GM12878 (cell line): ENCODE results near the gene EPHA10. TPM values are rescaled to one million over a fixed set of nuclear protein-coding genes. Genes with fewer than 3 reads are reported as not detected.

Experiments used
- ATAC-seq: fragments of 200-7000 bp; cut with Tn5 transposase; 3 replicates; pipeline ENCODE4 v1.9.1; 2020; ENCODE audit warnings: mild to moderate bottlenecking, moderate library complexity
- BruUV-seq: library from RNA; stranded (reverse); fragments of 400-500 nt; replicated peaks from 2 replicates; lab custom pipeline; 2021; lab: Mats Ljungman, UMichigan
- CTCF ChIA-PET: fragments of 300-600 bp; sonication (Branson Sonifier 250); formaldehyde crosslinking; extraction: SDS; loops from one replicate; lab custom pipeline; 2021; ENCODE audit warnings: inconsistent platforms; lab: Yijun Ruan, JAX
- POLR2A ChIA-PET: fragments of 350-600 bp; formaldehyde crosslinking; extraction: SDS; loops from one replicate; lab custom pipeline; 2021; ENCODE audit warnings: inconsistent platforms; lab: Charles Lee
- RAD21 ChIA-PET: fragments of 300-600 bp; sonication (Branson Sonifier 250); formaldehyde crosslinking; loops from one replicate; lab custom pipeline; 2023; ENCODE audit warnings: antibody characterized with exemption; ENCODE audit not compliant: unreplicated experiment; lab: Charles Lee
- SMC1A ChIA-PET: fragments of 300-600 bp; sonication (Branson Sonifier 250); formaldehyde crosslinking; loops from one replicate; lab custom pipeline; 2023; ENCODE audit not compliant: unreplicated experiment, uncharacterized antibody; lab: Charles Lee
- DNase-seq: peaks from one replicate; pipeline ENCODE4 v3.0.0-alpha.2; 2011; ENCODE audit warnings: low read depth, low spot score
- FAIRE-seq: peaks from 3 replicates; lab custom pipeline; 2011; peaks lifted over from hg19 to GRCh38; lab: Jason Lieb, UNC
- H2AFZ ChIP-seq: 2 replicates; pipeline ENCODE4 v1.6.0; 2011; ENCODE audit warnings: low read depth, low read length, control low read depth; ENCODE audit not compliant: control insufficient read depth
- H3K27ac ChIP-seq: 2 replicates; pipeline ENCODE4 v1.5.1; 2011; ENCODE audit warnings: control low read depth; ENCODE audit not compliant: control insufficient read depth, insufficient read depth
- H3K27me3 ChIP-seq, 2 experiments: replicated peaks in 1 of 2; 2 replicates each; pipeline versions ENCODE4 v1.6.0 to v1.6.1; 2011; ENCODE audit warnings: low read length in 1 of 2; ENCODE audit not compliant: control insufficient read depth in 2 of 2, insufficient read depth in 2 of 2
- H3K36me3 ChIP-seq, 2 experiments: 2 replicates each; pipeline ENCODE4 v1.5.1; 2011; ENCODE audit warnings: low read length in 1 of 2; ENCODE audit not compliant: control insufficient read depth in 2 of 2, insufficient read depth in 2 of 2
- H3K4me1 ChIP-seq: 2 replicates; pipeline ENCODE4 v1.6.1; 2011; ENCODE audit warnings: mild to moderate bottlenecking, low read length, moderate library complexity, mixed read lengths; ENCODE audit not compliant: control insufficient read depth, insufficient read depth
- H3K4me2 ChIP-seq: 2 replicates; pipeline ENCODE4 v1.6.0; 2011; ENCODE audit warnings: control low read depth; ENCODE audit not compliant: control insufficient read depth, insufficient read depth
- H3K4me3 ChIP-seq: fragments of 200-600 bp; sonication (generic); 2 replicates; pipeline ENCODE4 v1.5.1; 2016
- H3K79me2 ChIP-seq: 2 replicates; pipeline ENCODE4 v1.6.0; 2011; ENCODE audit warnings: low read length; ENCODE audit not compliant: control insufficient read depth, insufficient read depth
- H3K9ac ChIP-seq: 2 replicates; pipeline ENCODE4 v1.8.0; 2011; ENCODE audit warnings: low read length, control low read depth, mixed read lengths; ENCODE audit not compliant: control insufficient read depth, insufficient read depth
- H3K9me3 ChIP-seq: replicated peaks from 3 replicates; pipeline ENCODE4 v1.5.1; 2011; ENCODE audit warnings: mild to moderate bottlenecking, low read length; ENCODE audit not compliant: control insufficient read depth, insufficient read depth
- H4K20me1 ChIP-seq: 2 replicates; pipeline ENCODE4 v1.6.0; 2011; ENCODE audit not compliant: control insufficient read depth, insufficient read depth
- BHLHE40 ChIP-seq, 2 experiments: fragments of 450-650 bp in 1 of 2; IDR thresholded peaks; 2 replicates each; pipeline ENCODE4 v1.6.1; 2011 to 2017; ENCODE audit warnings: low read depth in 2 of 2, borderline replicate concordance in 1 of 2, improper control_type of control experiment in 1 of 2, low read length in 1 of 2, mild to moderate bottlenecking in 1 of 2
- CREM ChIP-seq: IDR thresholded peaks from 2 replicates; pipeline ENCODE4 v1.6.1; 2014; ENCODE audit warnings: antibody characterized with exemption, low read depth
- CUX1 ChIP-seq: IDR thresholded peaks from 2 replicates; pipeline ENCODE4 v1.6.1; 2012; ENCODE audit warnings: improper control_type of control experiment, low read depth, low read length; ENCODE audit not compliant: insufficient replicate concordance
- IRF4 ChIP-seq: IDR thresholded peaks from 2 replicates; pipeline ENCODE4 v1.6.1; 2011; ENCODE audit warnings: low read depth, low read length
- MEF2B ChIP-seq: fragments of 450-650 bp; IDR thresholded peaks from 2 replicates; pipeline ENCODE4 v1.6.1; 2018; ENCODE audit warnings: mild to moderate bottlenecking, moderate library complexity; ENCODE audit not compliant: partially characterized antibody, poor library complexity, severe bottlenecking
- RFX5 ChIP-seq: IDR thresholded peaks from 2 replicates; pipeline ENCODE4 v1.6.1; 2011; ENCODE audit warnings: low read depth, low read length, improper control_type of control experiment
- RUNX3 ChIP-seq: IDR thresholded peaks from 2 replicates; pipeline ENCODE4 v1.6.1; 2012; ENCODE audit warnings: low read length, inconsistent platforms
- SMARCA5 ChIP-seq: fragments of 450-650 bp; IDR thresholded peaks from 2 replicates; pipeline ENCODE4 v1.6.1; 2017; ENCODE audit warnings: mild to moderate bottlenecking
- SREBF1 ChIP-seq: IDR thresholded peaks from 2 replicates; pipeline ENCODE4 v1.6.1; 2012; ENCODE audit warnings: mild to moderate bottlenecking, low read length
- STAT3 ChIP-seq: IDR thresholded peaks from 2 replicates; pipeline ENCODE4 v1.6.1; 2011; ENCODE audit warnings: low read depth, low read length, improper control_type of control experiment
- WRNIP1 ChIP-seq: IDR thresholded peaks from 2 replicates; pipeline ENCODE4 v1.6.1; 2011; ENCODE audit warnings: low read depth, low read length, improper control_type of control experiment, borderline replicate concordance
- ZNF384 ChIP-seq: IDR thresholded peaks from 2 replicates; pipeline ENCODE4 v1.6.1; 2012; ENCODE audit warnings: low read depth, mild to moderate bottlenecking, low read length, improper control_type of control experiment, borderline replicate concordance
- WGBS: methylation state at CpG from one replicate; pipeline ENCODE4 v1.1.6; 2016; ENCODE audit warnings: low lambda C conversion rate; ENCODE audit not compliant: insufficient replicate concordance, insufficient coverage; ENCODE audit errors: missing lambda C conversion rate; 5-methylcytosine and 5-hydroxymethylcytosine counted together
- in situ Hi-C: fragments of 300-500 bp; cut with MboI; formaldehyde crosslinking; loops from 9 replicates; pipeline ENCODE4 v1.14.3; 2018; ENCODE audit warnings: mixed read lengths
- intact Hi-C: fragments of 100-400 bp; cut with micrococcal nuclease; formaldehyde crosslinking; loops from one replicate; pipeline ENCODE4 v1.14.2; 2022; ENCODE audit not compliant: unreplicated experiment
- polyA plus RNA-seq, 11 experiments: library from polyadenylated mRNA; depleted of rRNA in 4 of 11; unstranded in 6 of 11; stranded (reverse) in 5 of 11; fragments of >200 nt; fragmentation: Nextera tagmentation in 4 of 11; fragmentation: Illumina TruSeq in 1 of 11; extraction: Ambion mirVana in 4 of 11; extraction: Trizol in 1 of 11; gene quantifications; 1 replicate in 1 of 11; 2 replicates in 10 of 11; pipeline versions ENCODE4 v1.2.1 to v1.2.3, GENCODE V29; 2011 to 2016; ENCODE audit warnings: inconsistent platforms in 2 of 11, missing spikeins in 2 of 11, low read depth in 1 of 11
- total RNA-seq, 4 experiments: library from RNA; depleted of rRNA in 3 of 4; stranded (reverse); fragments of >200 nt in 3 of 4; fragmentation: Illumina TruSeq in 1 of 4; extraction: Trizol in 1 of 4; gene quantifications; 2 replicates each; pipeline versions ENCODE4 v1.2.1 to v1.2.3, GENCODE V29; 2013 to 2021

The EPHA10 gene
- total and polyA plus RNA-seq, 10 of the 15 experiments (the other 5 are each of a cell fraction or from before 2014, with no cell fraction given) = 0.05 to 0.06 TPM; not detected in 8

GRCh38 chr1:37718181-37718900 is 46.6 kb downstream of the EPHA10 start:
- Histone ChIP-seq H2AFZ (no peak overlapping the region), H3K4me3 (no peak overlapping the region), H3K27me3 (no peaks in the 10 kb centered on the region), H3K79me2 (no peaks in the 10 kb centered on the region), H3K4me1 (no peaks in the 10 kb centered on the region), H4K20me1 (no peaks in the 10 kb centered on the region), H3K9me3 (no peaks in the 10 kb centered on the region), H3K4me2 (no peak overlapping the region), H3K9ac (no peak overlapping the region), H3K27ac (no peak overlapping the region), H3K36me3 (no peaks in the 10 kb centered on the region)
- ChIA-PET SMC1A (interaction anchor here (1.4 kb wide), 1 partner anchor 10 kb away, joined by 3 read pairs; no protein-coding TSS in a partner anchor), CTCF (no interaction called here), RAD21 (no interaction called here), POLR2A (no interaction called here)
- intact Hi-C loops = no loop called here
- 35% methylated on average over 21 of the region's 26 CpGs for WGBS
- BruUV-seq = no TSS peak
- FAIRE-seq = no peak
- no peak for TF ChIP-seq SMARCA5
- TF ChIP-seq WRNIP1 = no peak
- no peak for TF ChIP-seq CREM
- TF ChIP-seq SREBF1 = no peak
- no peak for ATAC-seq
- DNase-seq = no peak
- in situ Hi-C loops = no loop called here

GRCh38 chr1:37717631-37718030 is 47.3 kb downstream of the EPHA10 start:
- ChIA-PET CTCF (no interaction called here), SMC1A (interaction anchor here (1.4 kb wide), 1 partner anchor 9 kb away, joined by 3 read pairs; no protein-coding TSS in a partner anchor), RAD21 (no interaction called here), POLR2A (interaction anchor here (0.6 kb wide), 1 partner anchor 16 kb away, joined by 3 read pairs; no protein-coding TSS in a partner anchor)
- no peak overlapping the region for H3K27ac ChIP-seq
- H3K36me3 ChIP-seq = no peaks in the 10 kb centered on the region
- ATAC-seq (no peak), FAIRE-seq (no peak), DNase-seq (no peak)
- H3K4me3 ChIP-seq = no peak overlapping the region
- no peaks in the 10 kb centered on the region for H3K27me3 ChIP-seq
- H3K4me2 ChIP-seq = no peak overlapping the region
- no peak overlapping the region for H3K9ac ChIP-seq
- TF ChIP-seq RFX5 = no peak
- no peak for TF ChIP-seq CUX1
- TF ChIP-seq SMARCA5 = no peak
- no peak for TF ChIP-seq BHLHE40 (IDR thresholded peaks at IDR 0.05; ENCODE audit: borderline replicate concordance in 1 of 2, low read depth in 2 of 2, low read length in 1 of 2)
- no peak for TF ChIP-seq MEF2B
- TF ChIP-seq RUNX3 = no peak
- TF ChIP-seq STAT3 = no peak
- TF ChIP-seq IRF4 = no peak
- TF ChIP-seq ZNF384 = no peak
- intact Hi-C loops (no loop called here), in situ Hi-C loops (no loop called here)
- H2AFZ ChIP-seq = no peak overlapping the region
- H3K4me1 ChIP-seq = no peaks in the 10 kb centered on the region
- 13% methylated on average over 6 of the region's 6 CpGs for WGBS
- H3K9me3 ChIP-seq = no peaks in the 10 kb centered on the region
- no peaks in the 10 kb centered on the region for H3K79me2 ChIP-seq
- no peaks in the 10 kb centered on the region for H4K20me1 ChIP-seq
- BruUV-seq = no TSS peak
